ENCODE measurements around the gene OR6X1.

OR6X1 gene

GRCh38 chr11:123754101-123754568, at the start of gene OR6X1:
Gene OR6X1, minus strand, starts transcription at chr11:123754518. Its CDS starts 0 bp downstream, at chr11:123754518.
- no peak for DNase-seq

GRCh38 chr11:123801765-123802164, 47.4 kb upstream of the OR6X1 start:
- no peak for DNase-seq

- DNase-seq, result no peak
Observed at GRCh38 chr11:123800036-123800435, 45.7 kb upstream of the OR6X1 start.

- no peak for DNase-seq
Observed at GRCh38 chr11:123799438-123799837, 45.1 kb upstream of the OR6X1 start.

- DNase-seq, result no peak
Observed at GRCh38 chr11:123798513-123799252, 44.4 kb upstream of the OR6X1 start.

GRCh38 chr11:123798079-123798478, 43.8 kb upstream of the OR6X1 start:
- no peak for DNase-seq

GRCh38 chr11:123797541-123797940, 43.2 kb upstream of the OR6X1 start:
- DNase-seq, result no peak

- DNase-seq, result no peak
Observed at GRCh38 chr11:123797114-123797513, 42.8 kb upstream of the OR6X1 start.

GRCh38 chr11:123796226-123796625, 41.9 kb upstream of the OR6X1 start:
- DNase-seq, result no peak

GRCh38 chr11:123783536-123783935, 29.2 kb upstream of the OR6X1 start:
- DNase-seq, result no peak

GRCh38 chr11:123778511-123778910, 24.2 kb upstream of the OR6X1 start:
- DNase-seq, result no peak

- no peak for DNase-seq
Observed at GRCh38 chr11:123775715-123776549, 21.6 kb upstream of the OR6X1 start.

GRCh38 chr11:123775289-123775688, 21.0 kb upstream of the OR6X1 start:
- DNase-seq, result no peak

- DNase-seq, result no peak
Observed at GRCh38 chr11:123773959-123774358, 19.6 kb upstream of the OR6X1 start.

GRCh38 chr11:123773026-123773425, 18.7 kb upstream of the OR6X1 start:
- DNase-seq, result no peak

- no peak for DNase-seq
Observed at GRCh38 chr11:123771664-123772063, 17.3 kb upstream of the OR6X1 start.

- no peak for DNase-seq
Observed at GRCh38 chr11:123770712-123771111, 16.4 kb upstream of the OR6X1 start.

GRCh38 chr11:123765601-123766000, 11.3 kb upstream of the OR6X1 start:
- DNase-seq, result no peak

GRCh38 chr11:123762422-123762821, 8.1 kb upstream of the OR6X1 start:
- DNase-seq, result no peak

- DNase-seq, result no peak
Observed at GRCh38 chr11:123760894-123761293, 6.6 kb upstream of the OR6X1 start.

GRCh38 chr11:123757976-123758375, 3.7 kb upstream of the OR6X1 start:
- no peak for DNase-seq

- no peak for DNase-seq
Observed at GRCh38 chr11:123755813-123756212, 1.5 kb upstream of the OR6X1 start.

- DNase-seq, result no peak
Observed at GRCh38 chr11:123755344-123755743, 1.0 kb upstream of the OR6X1 start.

- no peak for DNase-seq
Observed at GRCh38 chr11:123753110-123753509, 1.2 kb downstream of the OR6X1 start.

Measured in activated naive CD4-positive, alpha-beta T cell treated with Interleukin-2 at 50 U/mL for 16 hours (primary cell).